ENCODE data around the gene ARHGEF3. TPM values are rescaled to one million over a fixed set of nuclear protein-coding genes. Genes with fewer than 3 reads are reported as not detected.

The ARHGEF3 gene
- polyA plus RNA-seq, 1 donor from 2014 or later: 39.1 TPM

DNA sequence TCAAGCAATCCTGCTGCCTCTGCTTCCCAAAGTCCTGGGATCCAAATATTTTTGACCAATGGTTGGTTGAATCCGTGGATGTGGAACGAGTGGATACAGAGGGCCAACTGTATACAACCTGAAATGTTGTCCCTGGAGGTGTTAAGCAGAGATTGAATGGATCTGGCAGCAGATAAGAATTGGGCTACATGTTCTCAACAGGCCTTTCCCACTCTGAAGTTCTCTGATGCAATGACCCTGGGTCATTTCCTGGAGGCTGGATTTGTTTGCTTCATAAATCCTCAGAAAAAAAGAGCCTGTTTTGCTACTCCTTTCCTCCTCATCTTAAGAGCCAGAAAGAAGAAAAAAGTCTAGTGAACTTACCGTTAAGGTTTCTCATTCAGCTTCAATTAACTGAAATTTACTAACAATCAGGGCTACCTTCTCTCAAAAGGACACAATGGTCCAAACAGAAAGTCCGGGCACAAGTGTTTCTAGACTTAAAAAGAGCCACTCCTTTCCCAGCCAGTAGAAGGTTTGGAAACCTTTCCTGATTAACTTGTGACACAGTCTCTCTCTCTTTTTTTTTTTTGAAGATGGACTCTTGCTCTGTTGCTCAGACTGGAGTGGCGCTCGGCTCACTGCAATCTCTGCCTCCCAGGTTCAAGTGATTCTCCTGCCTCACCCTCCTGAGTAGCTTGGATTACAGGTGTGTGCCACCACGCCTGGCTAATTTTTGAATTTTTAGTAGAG lies 6.5 kb downstream of the ARHGEF3 start:
- H3K9me3 Mint-ChIP-seq: no peaks in the 10 kb centered on the region
- H3K27me3 Mint-ChIP-seq: no peaks in the 10 kb centered on the region
- peaks cover 2% of the 10 kb centered on the region for H3K36me3 Mint-ChIP-seq
- H3K4me3 Mint-ChIP-seq: peak overlapping the region in 1 of 4 donors; percentile 52
- peaks cover 39 to 46% (median 43%) of the 10 kb centered on the region in 3 donors for H3K4me1 Mint-ChIP-seq
- peak overlapping the region in 2 of 3 donors; percentile 9 to 48 for H3K27ac Mint-ChIP-seq

DNA sequence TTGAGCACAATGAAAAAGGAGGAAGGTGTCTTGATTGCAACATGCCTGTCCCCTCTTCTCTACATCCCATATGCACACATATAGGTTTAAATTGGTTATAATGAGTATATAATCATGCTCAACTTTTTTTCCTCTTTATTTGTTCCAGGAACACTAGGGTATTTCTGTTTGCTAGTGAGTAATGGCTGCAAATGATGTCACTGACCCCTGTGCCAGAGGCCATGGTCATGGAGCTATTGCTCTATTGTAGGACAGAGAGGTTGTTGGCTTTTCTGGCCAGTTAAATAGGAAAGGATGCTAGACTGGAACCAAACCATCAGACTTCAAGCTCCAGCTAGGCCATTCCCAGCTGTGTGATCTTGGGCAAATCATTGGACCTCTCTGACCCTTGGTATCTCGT lies 9.6 kb downstream of the ARHGEF3 start:
- Mint-ChIP-seq H3K9me3 (no peaks in the 10 kb centered on the region), H3K27ac (peak overlapping the region in 1 of 3 donors; percentile 14), H3K4me1 (peaks cover 39 to 44% (median 43%) of the 10 kb centered on the region in 3 donors), H3K4me3 (no peak overlapping the region), H3K27me3 (no peaks in the 10 kb centered on the region), H3K36me3 (peaks cover 2% of the 10 kb centered on the region)

DNA sequence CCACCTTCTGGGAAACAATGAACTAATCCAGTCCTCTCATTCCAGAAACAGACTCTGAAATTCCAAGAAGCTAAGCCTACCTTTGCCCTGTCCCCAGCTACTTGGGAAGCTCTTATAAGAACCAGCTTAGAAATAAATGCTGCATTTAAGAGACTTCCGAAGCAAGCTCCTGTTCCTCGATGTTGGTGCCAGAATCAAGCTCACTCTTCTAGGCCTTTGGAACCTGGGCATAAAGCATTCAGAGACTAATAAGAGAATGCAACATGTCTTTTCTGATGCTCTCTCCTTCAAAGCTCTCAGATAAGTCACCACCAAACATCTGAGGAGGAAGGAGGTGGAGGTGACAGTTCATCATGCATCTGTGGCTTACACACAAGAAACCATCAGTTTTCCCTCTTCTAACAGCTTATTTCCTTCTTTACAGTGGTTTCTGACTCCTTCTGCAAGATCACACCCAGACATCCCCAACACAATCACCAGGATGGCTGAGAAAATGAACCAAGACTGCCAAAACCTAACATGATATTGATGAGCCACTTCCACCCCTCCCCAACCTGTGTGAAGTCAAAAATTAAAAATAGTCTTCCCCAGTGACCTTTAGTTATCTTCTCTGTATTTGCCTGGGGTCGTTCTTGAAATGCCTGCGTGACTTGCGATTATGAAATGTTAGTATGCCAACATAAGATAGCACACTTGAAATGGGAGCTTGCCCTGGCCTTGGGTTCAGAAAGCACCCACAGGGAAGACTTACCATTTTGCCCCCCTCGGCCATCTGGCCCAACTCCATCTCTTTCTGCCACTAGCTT lies 11.5 kb downstream of the ARHGEF3 start:
- Mint-ChIP-seq H3K27ac (peak overlapping the region in 2 of 3 donors; percentile 80 to 95), H3K27me3 (no peaks in the 10 kb centered on the region), H3K36me3 (peaks cover 2% of the 10 kb centered on the region), H3K9me3 (no peaks in the 10 kb centered on the region), H3K4me1 (peaks cover 36 to 46% (median 41%) of the 10 kb centered on the region in 3 donors), H3K4me3 (peak overlapping the region in 1 of 4 donors; percentile 40)

DNA sequence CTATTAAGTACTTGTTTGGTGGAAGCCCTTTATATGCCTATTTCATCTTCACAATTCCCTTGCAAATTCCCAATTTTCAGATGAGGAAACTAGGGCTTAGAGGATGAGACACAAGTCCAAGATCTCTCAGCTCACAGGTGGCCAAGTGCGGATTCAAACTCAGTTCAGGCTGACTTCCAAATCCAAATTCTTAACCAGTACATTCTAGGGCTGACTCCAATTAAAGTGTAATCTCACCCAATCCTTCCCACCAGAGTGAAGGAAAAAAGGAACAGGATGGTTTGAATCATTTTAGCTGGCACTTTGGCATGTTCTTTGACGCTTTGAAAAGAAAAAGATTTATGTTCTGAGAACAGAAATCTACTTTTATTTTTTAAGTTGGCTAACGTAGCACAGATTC lies 12.7 kb downstream of the ARHGEF3 start:
- H3K36me3 Mint-ChIP-seq: peaks cover 2% of the 10 kb centered on the region
- H3K4me1 Mint-ChIP-seq: peaks cover 37 to 49% (median 47%) of the 10 kb centered on the region in 3 donors
- H3K27me3 Mint-ChIP-seq: no peaks in the 10 kb centered on the region
- no peak overlapping the region for H3K4me3 Mint-ChIP-seq
- no peak overlapping the region for H3K27ac Mint-ChIP-seq
- no peaks in the 10 kb centered on the region for H3K9me3 Mint-ChIP-seq

DNA sequence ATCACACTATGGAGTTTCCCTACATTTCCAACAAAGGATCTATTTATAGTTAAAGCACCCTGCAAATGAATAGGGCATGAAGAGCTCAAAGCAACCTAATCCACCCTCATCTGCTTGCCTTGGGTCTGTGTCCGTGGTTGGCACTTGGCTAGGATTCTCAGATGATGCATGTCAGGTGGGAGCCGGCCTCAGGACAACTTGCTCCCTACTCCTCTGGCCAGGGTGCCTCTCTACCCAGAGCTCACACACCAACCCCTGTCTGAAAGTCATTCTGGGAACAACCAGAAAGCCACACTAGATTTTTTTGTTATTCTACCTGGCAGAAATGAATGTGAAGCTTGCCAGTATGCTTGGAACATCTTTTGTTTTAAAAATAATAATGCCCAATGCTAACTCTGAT lies 13.2 kb downstream of the ARHGEF3 start:
- Mint-ChIP-seq H3K27me3 (no peaks in the 10 kb centered on the region), H3K9me3 (no peaks in the 10 kb centered on the region), H3K27ac (peak overlapping the region in 2 of 3 donors; percentile 33 to 69), H3K4me3 (peak overlapping the region in 1 of 4 donors; percentile 27), H3K4me1 (peaks cover 40 to 52% (median 48%) of the 10 kb centered on the region in 3 donors), H3K36me3 (no peaks in the 10 kb centered on the region)

DNA sequence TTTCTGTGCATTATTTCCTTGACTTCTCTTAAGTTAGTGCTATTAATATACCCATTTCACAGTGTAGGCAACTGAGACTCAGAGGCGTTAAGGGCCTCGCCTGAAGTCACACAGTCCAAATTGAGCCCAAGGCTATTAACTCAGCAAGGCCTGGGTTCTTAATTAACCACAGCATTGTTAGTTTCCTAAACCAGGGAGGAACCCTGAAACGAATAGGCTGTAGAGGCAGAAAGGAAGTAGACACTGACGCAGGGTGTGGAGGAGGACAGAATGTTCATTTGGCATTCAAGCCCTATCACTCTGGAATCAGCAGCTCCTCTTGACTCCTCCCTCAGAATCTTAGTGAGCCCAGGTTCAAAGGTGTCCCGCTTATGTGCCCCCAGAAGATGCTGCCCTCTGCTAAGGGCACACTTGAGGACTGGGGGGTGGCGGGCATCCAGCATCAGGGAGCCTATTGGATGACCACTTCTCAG lies 13.9 kb downstream of the ARHGEF3 start:
- H3K27ac Mint-ChIP-seq: peak overlapping the region in 2 of 3 donors; percentile 33 to 69
- peak overlapping the region in 1 of 4 donors; percentile 72 for H3K4me3 Mint-ChIP-seq
- H3K4me1 Mint-ChIP-seq: peaks cover 47 to 59% (median 54%) of the 10 kb centered on the region in 3 donors
- no peaks in the 10 kb centered on the region for H3K36me3 Mint-ChIP-seq
- no peaks in the 10 kb centered on the region for H3K27me3 Mint-ChIP-seq
- H3K9me3 Mint-ChIP-seq: no peaks in the 10 kb centered on the region

DNA sequence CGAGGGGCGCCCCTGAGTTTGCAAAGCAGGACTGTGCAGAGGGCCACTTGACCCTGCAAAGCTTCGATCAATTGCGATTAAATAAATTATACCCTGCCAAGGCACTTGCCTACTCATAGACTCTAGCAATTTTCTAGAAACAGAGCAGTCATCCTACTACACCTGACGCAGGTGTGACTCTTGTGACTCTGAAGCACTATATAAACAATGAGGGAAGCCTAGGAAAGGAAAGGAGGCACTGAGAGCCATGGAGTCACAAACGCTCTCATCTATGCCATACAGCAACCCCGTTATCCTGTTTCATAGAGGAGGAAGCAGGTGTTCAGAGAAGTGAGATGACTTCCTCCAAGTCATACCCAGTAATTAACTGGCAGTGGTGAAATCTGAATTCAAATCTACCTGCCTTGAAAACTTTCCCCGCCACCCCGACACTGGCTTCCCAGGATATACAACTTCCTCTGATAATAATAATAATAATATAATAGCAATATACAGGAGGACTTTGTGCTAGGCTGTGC lies 14.4 kb downstream of the ARHGEF3 start:
- peak overlapping the region in 1 of 4 donors; percentile 41 for H3K4me3 Mint-ChIP-seq
- H3K4me1 Mint-ChIP-seq: peaks cover 47 to 62% (median 56%) of the 10 kb centered on the region in 3 donors

DNA sequence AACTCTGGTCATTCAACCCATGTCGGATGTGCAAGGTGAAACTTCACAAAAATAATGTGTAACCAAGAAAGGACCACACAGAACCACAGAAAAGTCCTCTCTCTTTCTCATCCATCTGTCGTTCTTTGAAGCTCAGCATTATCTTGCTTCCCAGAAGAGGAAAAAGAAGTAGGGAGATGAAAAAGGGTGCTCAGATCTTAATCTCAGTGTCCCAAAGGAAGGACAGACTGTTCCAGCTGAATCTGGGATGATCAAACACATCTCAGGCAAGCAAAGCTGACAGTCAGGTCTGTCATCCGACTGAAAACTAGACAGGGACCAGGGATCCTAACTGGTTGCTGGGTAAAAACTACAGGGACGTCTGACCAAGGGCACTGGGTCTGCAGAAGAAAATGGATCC lies 16.2 kb downstream of the ARHGEF3 start:
- H3K9me3 Mint-ChIP-seq: no peaks in the 10 kb centered on the region

More for the DNA sequence above, 14.4 kb downstream of the ARHGEF3 start:
- Mint-ChIP-seq H3K27me3 (no peaks in the 10 kb centered on the region), H3K36me3 (no peaks in the 10 kb centered on the region), H3K27ac (peak overlapping the region in 2 of 3 donors; percentile 65 to 80), H3K9me3 (no peaks in the 10 kb centered on the region)

DNA sequence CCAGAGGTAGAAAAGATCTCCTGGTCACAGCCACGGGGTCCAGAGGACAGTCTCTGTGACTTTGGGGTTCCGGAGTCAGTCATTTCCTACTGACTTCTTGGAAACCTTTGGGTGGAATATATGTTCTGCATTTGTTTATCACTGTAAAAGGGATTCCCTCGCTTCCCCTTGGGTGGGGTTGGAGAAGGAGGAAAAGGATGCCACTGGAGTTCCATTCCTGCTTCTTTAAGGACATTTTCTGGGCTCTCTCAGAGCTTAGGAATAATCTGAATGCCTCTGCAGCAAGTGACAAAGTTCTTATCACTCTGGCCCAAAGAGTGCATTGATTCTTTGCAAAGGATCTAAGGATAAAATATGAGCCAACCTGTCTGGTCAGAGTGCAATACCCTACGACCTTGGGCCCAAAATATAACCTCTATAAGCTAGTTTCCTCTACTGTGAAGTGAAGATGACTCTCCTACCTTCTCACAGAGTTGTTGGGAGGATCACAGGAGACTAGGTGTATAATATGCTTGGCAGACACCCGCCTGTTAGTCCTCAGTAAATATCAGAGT lies 17.2 kb downstream of the ARHGEF3 start:
- Mint-ChIP-seq H3K27me3 (no peaks in the 10 kb centered on the region), H3K36me3 (no peaks in the 10 kb centered on the region), H3K27ac (peak overlapping the region; percentile 4 to 93 (median 70)), H3K4me3 (peak overlapping the region in 2 of 4 donors; percentile 86 to 89), H3K9me3 (no peaks in the 10 kb centered on the region), H3K4me1 (peaks cover 39 to 64% (median 56%) of the 10 kb centered on the region in 3 donors)

More for the DNA sequence above, 16.2 kb downstream of the ARHGEF3 start:
- H3K4me1 Mint-ChIP-seq: peaks cover 44 to 67% (median 56%) of the 10 kb centered on the region in 3 donors
- H3K36me3 Mint-ChIP-seq: no peaks in the 10 kb centered on the region
- H3K27ac Mint-ChIP-seq: peak overlapping the region in 1 of 3 donors; percentile 16
- H3K4me3 Mint-ChIP-seq: no peak overlapping the region
- no peaks in the 10 kb centered on the region for H3K27me3 Mint-ChIP-seq

DNA sequence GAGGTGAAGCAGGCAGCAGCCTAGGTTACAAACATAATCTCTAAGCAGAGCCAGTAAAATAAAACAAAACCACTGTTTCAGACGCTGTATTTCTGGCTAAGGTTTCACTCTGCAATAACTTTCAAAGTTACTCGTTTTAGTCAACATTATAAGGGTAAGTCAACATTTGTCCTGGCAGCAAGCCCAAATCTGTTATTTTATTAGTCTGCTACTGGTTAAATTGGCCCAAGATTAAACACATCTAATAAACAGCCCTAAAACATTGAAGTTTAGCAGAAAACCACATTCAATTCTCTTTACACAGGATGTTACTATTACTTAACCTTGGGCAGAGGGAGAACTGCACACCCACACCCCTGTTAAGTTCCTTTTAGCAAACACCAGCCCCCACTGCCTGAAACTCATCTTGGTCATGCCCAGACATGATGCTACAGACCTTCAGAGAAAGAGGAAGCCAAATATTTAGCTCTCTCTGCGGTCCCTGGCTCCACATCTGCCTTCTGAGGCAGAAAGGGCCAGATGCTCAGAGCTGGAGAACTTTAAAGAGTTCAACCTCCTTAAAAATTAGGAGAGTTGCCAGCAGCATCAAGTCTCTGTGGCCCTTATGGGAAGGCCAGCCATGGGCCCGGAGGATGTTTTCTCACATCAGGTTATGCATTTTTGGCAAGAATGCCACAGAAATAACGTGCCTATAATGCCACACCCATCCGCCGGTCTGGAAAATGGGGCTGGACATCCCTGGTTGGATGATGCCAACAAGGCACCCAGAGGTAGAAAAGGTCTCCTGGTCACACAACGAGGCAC lies 17.9 kb downstream of the ARHGEF3 start:
- no peaks in the 10 kb centered on the region for H3K9me3 Mint-ChIP-seq
- H3K27me3 Mint-ChIP-seq: no peaks in the 10 kb centered on the region
- H3K36me3 Mint-ChIP-seq: no peaks in the 10 kb centered on the region
- peaks cover 42 to 69% (median 57%) of the 10 kb centered on the region in 3 donors for H3K4me1 Mint-ChIP-seq
- peak overlapping the region; percentile 9 to 89 (median 62) for H3K4me3 Mint-ChIP-seq
- peak overlapping the region; percentile 4 to 93 (median 60) for H3K27ac Mint-ChIP-seq

DNA sequence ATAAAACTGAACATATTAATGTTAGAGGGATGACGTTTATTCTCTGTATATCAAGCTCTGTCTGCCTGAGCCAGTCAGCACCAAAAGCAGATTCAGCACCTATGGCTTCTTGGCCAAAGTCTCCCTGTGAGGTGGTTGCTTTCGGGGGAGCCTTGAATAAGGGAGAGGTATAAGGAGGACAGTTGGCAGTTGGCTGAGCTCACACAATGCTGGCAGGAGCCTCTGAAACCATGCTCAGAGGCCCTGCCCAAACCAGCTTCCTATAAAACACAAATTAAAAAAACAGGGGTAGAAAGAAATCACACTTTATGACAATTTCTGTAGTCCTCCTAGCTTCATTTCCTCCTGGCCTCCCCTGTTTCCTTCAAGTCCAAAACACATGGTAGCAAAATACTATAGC lies 18.8 kb downstream of the ARHGEF3 start:
- peak overlapping the region in 1 of 3 donors; percentile 80 for H3K27ac Mint-ChIP-seq

DNA sequence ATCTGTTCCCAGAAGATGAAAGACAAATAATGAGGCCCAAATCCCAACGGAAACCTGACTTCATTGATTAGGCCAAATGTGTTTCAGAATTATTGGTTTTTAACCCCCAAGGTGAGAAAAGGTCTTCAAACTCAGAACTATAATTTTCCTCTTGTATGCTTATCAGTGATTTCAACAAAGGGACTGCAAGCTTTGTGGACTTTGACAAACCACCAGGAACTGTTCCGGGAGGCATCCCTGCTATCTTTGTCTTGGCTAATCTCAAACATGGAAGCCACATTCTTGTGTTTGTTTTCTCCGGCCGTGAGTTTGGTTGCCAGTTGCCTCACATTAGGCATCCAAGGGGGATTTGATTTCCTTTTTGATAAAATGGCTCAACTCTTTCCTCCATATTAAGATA lies 19.5 kb downstream of the ARHGEF3 start:
- H3K9me3 Mint-ChIP-seq: no peaks in the 10 kb centered on the region
- no peaks in the 10 kb centered on the region for H3K27me3 Mint-ChIP-seq
- peaks cover 42 to 69% (median 55%) of the 10 kb centered on the region in 3 donors for H3K4me1 Mint-ChIP-seq
- H3K36me3 Mint-ChIP-seq: no peaks in the 10 kb centered on the region
- H3K27ac Mint-ChIP-seq: peak overlapping the region in 1 of 3 donors; percentile 80
- no peak overlapping the region for H3K4me3 Mint-ChIP-seq

More for the DNA sequence above, 18.8 kb downstream of the ARHGEF3 start:
- peaks cover 45 to 69% (median 56%) of the 10 kb centered on the region in 3 donors for H3K4me1 Mint-ChIP-seq
- no peaks in the 10 kb centered on the region for H3K36me3 Mint-ChIP-seq
- no peaks in the 10 kb centered on the region for H3K27me3 Mint-ChIP-seq
- H3K4me3 Mint-ChIP-seq: peak overlapping the region in 2 of 4 donors; percentile 43 to 76
- no peaks in the 10 kb centered on the region for H3K9me3 Mint-ChIP-seq

DNA sequence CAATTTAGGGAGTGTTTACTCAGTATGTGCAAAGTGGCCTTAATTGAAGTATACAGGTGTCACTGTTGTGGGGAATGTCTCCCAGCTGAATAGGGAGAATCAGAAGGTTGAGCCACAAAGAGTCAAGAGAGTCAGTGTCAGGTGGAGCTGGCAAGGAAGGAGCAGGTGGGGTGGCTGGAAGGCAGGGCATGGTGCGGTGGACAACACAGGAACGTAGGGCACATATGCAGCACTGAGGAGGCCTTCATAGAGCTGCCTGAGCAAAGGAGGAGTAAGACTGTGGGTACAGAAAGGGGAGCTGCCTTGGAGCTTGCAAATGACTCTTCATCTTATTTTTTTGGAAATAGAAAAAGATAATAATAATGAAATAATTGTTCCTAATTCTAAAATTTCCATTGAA lies 20.0 kb downstream of the ARHGEF3 start:
- Mint-ChIP-seq H3K4me1 (peaks cover 42 to 66% (median 50%) of the 10 kb centered on the region in 3 donors), H3K9me3 (no peaks in the 10 kb centered on the region), H3K36me3 (no peaks in the 10 kb centered on the region), H3K4me3 (peak overlapping the region in 1 of 4 donors; percentile 84), H3K27ac (peak overlapping the region in 1 of 3 donors; percentile 2), H3K27me3 (no peaks in the 10 kb centered on the region)

DNA sequence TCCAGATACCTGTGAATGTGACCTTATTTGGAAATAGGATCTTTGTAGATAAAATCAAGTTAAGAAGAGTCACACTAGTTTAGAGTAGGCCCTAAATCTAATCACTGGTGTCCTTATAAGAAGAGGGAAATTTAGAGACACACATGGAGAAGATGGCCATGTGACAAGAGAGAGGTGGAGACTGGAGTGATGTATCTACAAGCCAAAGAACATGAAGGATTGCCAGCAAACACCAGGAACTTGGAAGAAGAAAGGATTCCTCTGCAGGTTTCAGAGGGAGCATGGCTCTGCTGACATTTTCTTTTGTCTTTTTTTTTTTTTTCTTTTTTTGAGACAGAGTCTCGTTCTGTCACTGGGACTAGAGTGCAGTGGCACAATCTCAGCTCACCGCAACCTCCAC lies 20.8 kb downstream of the ARHGEF3 start:
- Mint-ChIP-seq H3K27me3 (no peaks in the 10 kb centered on the region), H3K4me3 (no peak overlapping the region), H3K36me3 (no peaks in the 10 kb centered on the region), H3K27ac (peak overlapping the region in 1 of 3 donors; percentile 10), H3K4me1 (peaks cover 39 to 66% (median 46%) of the 10 kb centered on the region in 3 donors), H3K9me3 (no peaks in the 10 kb centered on the region)
